Glutamatergic neuron (in vitro differentiated cells): ENCODE data around the gene FAM168A. TPM values are rescaled to one million over a fixed set of nuclear protein-coding genes. Genes with fewer than 3 reads are reported as not detected.

Source experiments
- DNase-seq: peaks from one replicate; pipeline ENCODE4 v3.0.0; 2022
- H3K27ac Mint-ChIP-seq: one replicate; pipeline ENCODE4 v1.8.0; 2020; ENCODE audit warnings: mild to moderate bottlenecking, mixed read lengths, inconsistent platforms; ENCODE audit not compliant: unreplicated experiment
- H3K27me3 Mint-ChIP-seq: one replicate; pipeline ENCODE4 v1.8.0; 2020; ENCODE audit warnings: mild to moderate bottlenecking, moderate library complexity, mixed read lengths, inconsistent platforms; ENCODE audit not compliant: unreplicated experiment
- H3K36me3 Mint-ChIP-seq: one replicate; pipeline ENCODE4 v1.8.0; 2020; ENCODE audit warnings: mild to moderate bottlenecking, mixed read lengths, inconsistent platforms; ENCODE audit not compliant: unreplicated experiment
- H3K4me1 Mint-ChIP-seq: one replicate; pipeline ENCODE4 v1.8.0; 2020; ENCODE audit warnings: mild to moderate bottlenecking, low read depth, mixed read lengths, inconsistent platforms; ENCODE audit not compliant: unreplicated experiment
- H3K4me3 Mint-ChIP-seq: one replicate; pipeline ENCODE4 v1.8.0; 2020; ENCODE audit warnings: mild to moderate bottlenecking, mixed read lengths, inconsistent platforms; ENCODE audit not compliant: unreplicated experiment
- H3K9me3 Mint-ChIP-seq: one replicate; pipeline ENCODE4 v1.8.0; 2020; ENCODE audit warnings: mild to moderate bottlenecking, moderate library complexity, mixed read lengths, inconsistent platforms; ENCODE audit not compliant: unreplicated experiment
- CTCF ChIP-seq: fragments of 200-600 bp; sonication (generic); IDR thresholded peaks from one replicate; pipeline ENCODE4 v1.5.0; 2021; ENCODE audit not compliant: partially characterized antibody, unreplicated experiment
- total RNA-seq: library from RNA; stranded (reverse); fragmentation: NEBNext Ultra II Directional; extraction: Animal tissue kit (Norgen Biotek cat#: 25700); gene quantifications from one replicate; pipeline ENCODE4 v1.2.1, GENCODE V29; 2021; ENCODE audit not compliant: unreplicated experiment

FAM168A gene
- total RNA-seq, 1 donor from 2014 or later, result 84.3 TPM

- DNase-seq, result no peak
- H3K27me3 Mint-ChIP-seq, result peaks cover 8% of the 10 kb centered on the region
- peaks cover 3% of the 10 kb centered on the region for H3K4me1 Mint-ChIP-seq
- H3K4me3 Mint-ChIP-seq, result no peak overlapping the region
- no peak for TF ChIP-seq CTCF
- H3K36me3 Mint-ChIP-seq, result peaks cover 3% of the 10 kb centered on the region
- H3K9me3 Mint-ChIP-seq, result peaks cover 15% of the 10 kb centered on the region
- H3K27ac Mint-ChIP-seq, result no peak overlapping the region
Measured at GRCh38 chr11:73496134-73496533, 101.8 kb downstream of the FAM168A start.

DNA sequence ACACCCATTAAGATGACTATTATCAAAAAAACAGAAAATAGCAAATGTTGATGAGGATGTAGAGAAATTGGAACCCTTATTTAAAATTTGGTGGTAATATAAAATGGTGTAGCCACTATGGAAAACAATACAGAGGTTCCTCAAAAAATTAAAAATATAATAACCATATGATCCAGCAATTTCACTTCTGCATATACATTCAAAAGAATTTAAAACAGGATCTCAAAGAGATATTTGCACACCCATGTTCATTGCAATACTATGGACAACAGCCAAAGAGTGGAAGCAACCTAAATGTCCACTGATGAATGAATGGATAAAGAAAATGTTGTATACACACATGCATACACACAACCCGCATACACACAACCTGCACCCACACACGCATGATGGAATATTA is 102.2 kb downstream of the FAM168A start:
- Mint-ChIP-seq H3K27me3 (peaks cover 8% of the 10 kb centered on the region), H3K9me3 (peaks cover 14% of the 10 kb centered on the region), H3K27ac (no peak overlapping the region), H3K36me3 (peaks cover 2% of the 10 kb centered on the region), H3K4me1 (peaks cover 5% of the 10 kb centered on the region), H3K4me3 (no peak overlapping the region)
- no peak for TF ChIP-seq CTCF
- no peak for DNase-seq

GRCh38 chr11:73493956-73494598 is 103.8 kb downstream of the FAM168A start:
- peaks cover 6% of the 10 kb centered on the region for H3K9me3 Mint-ChIP-seq
- no peak overlapping the region for H3K4me3 Mint-ChIP-seq
- no peak for DNase-seq
- no peaks in the 10 kb centered on the region for H3K36me3 Mint-ChIP-seq
- no peak for TF ChIP-seq CTCF
- no peak overlapping the region for H3K27ac Mint-ChIP-seq
- H3K27me3 Mint-ChIP-seq, result peaks cover 7% of the 10 kb centered on the region
- H3K4me1 Mint-ChIP-seq, result peaks cover 5% of the 10 kb centered on the region

DNA sequence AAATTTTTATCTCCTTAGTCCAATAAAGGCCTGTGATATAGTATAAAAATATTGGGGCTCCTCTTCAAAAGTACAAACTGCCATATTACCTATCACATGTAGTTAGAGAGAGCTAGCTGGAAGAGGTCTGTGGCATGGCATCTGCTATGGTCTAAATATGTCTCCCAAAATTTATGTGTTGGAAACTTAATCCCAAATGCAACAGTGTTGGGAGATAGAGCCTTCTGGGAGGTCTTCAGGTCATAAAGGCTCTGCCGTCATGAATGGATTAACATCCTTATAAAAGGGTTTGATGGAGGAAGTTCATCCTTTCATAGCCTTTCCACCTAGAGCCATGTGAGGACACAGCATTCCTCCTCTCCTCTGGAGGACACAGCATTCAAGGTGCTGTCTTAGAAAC is 116.3 kb downstream of the FAM168A start:
- Mint-ChIP-seq H3K36me3 (no peaks in the 10 kb centered on the region), H3K4me3 (no peak overlapping the region), H3K9me3 (no peaks in the 10 kb centered on the region), H3K27ac (no peak overlapping the region), H3K27me3 (no peaks in the 10 kb centered on the region), H3K4me1 (peaks cover 2% of the 10 kb centered on the region)
- TF ChIP-seq CTCF, result no peak
- DNase-seq, result no peak

DNA sequence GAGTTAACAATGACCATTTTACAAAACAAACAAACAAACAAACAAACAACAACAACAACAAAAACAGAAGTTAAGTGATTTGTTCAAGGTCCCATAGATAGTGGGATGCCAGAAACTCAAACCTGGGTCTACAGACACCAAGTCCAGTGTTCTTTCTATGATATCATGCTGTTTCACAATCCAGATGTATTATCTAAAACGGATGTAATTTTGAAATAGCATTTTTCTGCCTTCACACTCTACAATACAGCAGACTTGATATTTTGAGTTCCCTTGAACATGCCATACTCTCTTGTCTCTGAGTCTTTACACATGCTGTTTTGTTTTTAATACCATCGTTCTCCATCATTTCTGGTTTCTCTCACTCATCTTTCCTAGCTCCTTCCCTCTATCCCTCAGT is 117.2 kb downstream of the FAM168A start:
- no peaks in the 10 kb centered on the region for H3K36me3 Mint-ChIP-seq
- no peak overlapping the region for H3K27ac Mint-ChIP-seq
- TF ChIP-seq CTCF, result no peak
- H3K4me3 Mint-ChIP-seq, result no peak overlapping the region
- no peaks in the 10 kb centered on the region for H3K27me3 Mint-ChIP-seq
- no peak for DNase-seq
- H3K9me3 Mint-ChIP-seq, result no peaks in the 10 kb centered on the region
- H3K4me1 Mint-ChIP-seq, result peaks cover 2% of the 10 kb centered on the region
